ENCODE results near the gene FAM78B. TPM values are rescaled to one million over a fixed set of nuclear protein-coding genes. Genes with fewer than 3 reads are reported as not detected.
A peak's percentile ranks its signal among the peaks of the same experiment; 100 is the strongest.

FAM78B gene
- total RNA-seq, 1 experiment from 2014 or later, result not detected

GRCh38 chr1:166069390-166069789 lies 97.4 kb downstream of the FAM78B start:
- DNase-seq (ENCODE audit: low spot score), result peak; percentile 15

GRCh38 chr1:166066107-166066506 lies 100.7 kb downstream of the FAM78B start:
- no peak for DNase-seq (ENCODE audit: low spot score)

GRCh38 chr1:166064951-166065350 lies 101.8 kb downstream of the FAM78B start:
- no peak for DNase-seq (ENCODE audit: low spot score)

GRCh38 chr1:166064313-166064926 lies 102.4 kb downstream of the FAM78B start:
- DNase-seq (ENCODE audit: low spot score), result no peak

- no peak for DNase-seq (ENCODE audit: low spot score)
Observed at GRCh38 chr1:166063701-166064100, 103.1 kb downstream of the FAM78B start.

GRCh38 chr1:166062421-166063070 lies 104.3 kb downstream of the FAM78B start:
- DNase-seq (ENCODE audit: low spot score), result no peak

GRCh38 chr1:166057650-166058049 lies 109.2 kb downstream of the FAM78B start:
- no peak for DNase-seq (ENCODE audit: low spot score)

GRCh38 chr1:166053395-166053794 lies 113.4 kb downstream of the FAM78B start:
- DNase-seq (ENCODE audit: low spot score), result no peak

GRCh38 chr1:166040202-166040997 lies 126.4 kb downstream of the FAM78B start:
- no peak for DNase-seq (ENCODE audit: low spot score)

GRCh38 chr1:166039436-166040201 lies 127.2 kb downstream of the FAM78B start:
- DNase-seq (ENCODE audit: low spot score), result no peak

GRCh38 chr1:166036092-166036491 lies 130.7 kb downstream of the FAM78B start:
- no peak for DNase-seq (ENCODE audit: low spot score)

- DNase-seq (ENCODE audit: low spot score), result no peak
Observed at GRCh38 chr1:166032572-166033371, 134.0 kb downstream of the FAM78B start.

GRCh38 chr1:166031932-166032571 lies 134.7 kb downstream of the FAM78B start:
- no peak for DNase-seq (ENCODE audit: low spot score)

GRCh38 chr1:166029196-166029945 lies 137.4 kb downstream of the FAM78B start:
- no peak for DNase-seq (ENCODE audit: low spot score)

- DNase-seq (ENCODE audit: low spot score), result no peak
Observed at GRCh38 chr1:166026555-166026954, 140.2 kb downstream of the FAM78B start.

GRCh38 chr1:166026143-166026542 lies 140.7 kb downstream of the FAM78B start:
- DNase-seq (ENCODE audit: low spot score), result no peak

- no peak for DNase-seq (ENCODE audit: low spot score)
Observed at GRCh38 chr1:166020210-166020609, 146.6 kb downstream of the FAM78B start.

All from HT-29 (cell line).